GM21619 (cell line): ENCODE results near the gene CLP1.
"Not testable (repeated sequence)": the region's sequence is repeated elsewhere in the genome, so short reads cannot be mapped to it uniquely, and the experiment has no call there.

Experiments
- ATAC-seq: cut with Tn5 transposase; IDR thresholded peaks from one replicate; pipeline ENCODE4 v1.9.1; 2021; ENCODE audit not compliant: unreplicated experiment

The CLP1 gene

DNA sequence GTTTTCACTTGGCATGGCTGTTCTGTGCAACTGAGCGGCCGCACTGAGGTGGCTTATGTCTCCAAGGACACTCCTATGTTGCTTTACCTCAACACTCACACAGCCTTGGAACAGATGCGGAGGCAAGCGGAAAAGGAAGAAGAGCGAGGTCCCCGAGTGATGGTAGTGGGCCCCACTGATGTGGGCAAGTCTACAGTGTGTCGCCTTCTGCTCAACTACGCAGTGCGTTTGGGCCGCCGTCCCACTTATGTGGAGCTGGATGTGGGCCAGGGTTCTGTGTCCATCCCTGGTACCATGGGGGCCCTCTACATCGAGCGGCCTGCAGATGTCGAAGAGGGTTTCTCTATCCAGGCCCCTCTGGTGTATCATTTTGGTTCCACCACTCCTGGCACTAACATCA, 2.1 kb downstream of the CLP1 start:
- ATAC-seq: no peak

DNA sequence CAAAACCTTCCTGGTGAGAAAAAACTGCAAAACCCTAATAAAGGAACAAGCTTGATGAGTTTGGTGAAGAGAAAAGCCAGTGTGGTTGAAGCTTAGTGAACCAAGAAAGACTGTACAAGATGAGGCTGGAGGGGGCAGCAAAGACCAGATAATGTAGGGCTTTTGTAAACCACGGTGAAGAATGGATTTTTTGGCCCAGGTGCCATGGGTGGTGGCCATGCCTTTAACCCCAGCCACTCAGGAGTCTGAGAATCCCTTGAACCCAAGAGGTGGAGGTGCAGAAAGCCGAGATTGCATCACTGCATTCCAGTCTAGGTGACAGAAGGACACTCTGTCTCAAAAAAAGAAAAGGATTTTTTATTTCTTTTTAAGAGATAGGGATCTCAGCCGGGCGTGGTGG, 5.3 kb downstream of the CLP1 start:
- no peak for ATAC-seq

DNA sequence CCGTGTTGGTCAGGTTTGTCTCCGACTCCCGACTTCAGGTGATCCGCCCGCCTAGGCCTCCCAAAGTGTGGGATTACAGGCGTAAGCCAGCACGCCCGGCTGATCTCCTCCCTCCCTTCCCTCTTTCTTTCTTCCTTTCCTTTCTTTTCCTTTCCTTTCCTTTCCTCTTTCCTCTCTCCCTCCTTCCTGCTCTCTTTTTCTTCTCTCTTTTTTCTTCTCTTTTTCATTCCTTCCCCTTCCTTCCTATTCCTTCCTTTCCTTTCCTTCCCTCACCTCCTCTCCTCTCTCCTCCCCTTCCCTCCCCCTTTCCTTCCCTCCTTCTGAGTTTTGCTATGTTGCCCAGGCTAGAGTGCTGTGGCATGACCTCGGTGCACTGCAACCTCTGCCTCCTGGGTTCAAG, 6.4 kb downstream of the CLP1 start:
- no peak for ATAC-seq

DNA sequence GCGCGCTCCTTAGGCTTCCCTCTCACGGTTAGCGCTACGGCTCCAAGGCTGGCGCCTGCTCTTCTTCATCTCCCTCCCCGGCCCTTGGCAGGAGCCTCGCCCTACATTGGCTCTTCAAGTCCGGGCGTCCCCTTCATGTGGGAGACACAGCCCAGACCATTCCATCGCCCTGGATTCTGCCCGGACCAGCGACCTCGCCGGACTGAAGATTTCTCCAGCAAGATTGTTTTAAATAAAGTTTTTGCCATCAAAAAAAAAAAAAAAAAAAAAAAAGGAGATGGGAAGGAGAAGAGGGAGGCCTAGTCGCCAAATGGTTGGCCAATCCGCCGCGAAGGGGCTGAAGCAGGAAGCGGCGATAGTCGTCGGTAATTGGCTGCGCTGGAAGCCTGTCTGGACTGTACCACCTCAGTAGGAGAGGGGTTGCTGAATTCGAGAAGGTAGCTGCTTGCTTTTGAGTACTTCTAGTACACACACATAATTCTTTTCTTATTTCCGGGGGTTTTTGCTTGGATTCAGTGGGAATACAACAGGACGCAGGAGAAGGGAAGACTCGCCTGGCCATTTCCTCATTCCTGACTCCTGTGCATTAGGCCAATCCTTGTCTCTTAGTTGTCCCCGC, 9.7 kb downstream of the CLP1 start:
- ATAC-seq: peak; percentile 66

DNA sequence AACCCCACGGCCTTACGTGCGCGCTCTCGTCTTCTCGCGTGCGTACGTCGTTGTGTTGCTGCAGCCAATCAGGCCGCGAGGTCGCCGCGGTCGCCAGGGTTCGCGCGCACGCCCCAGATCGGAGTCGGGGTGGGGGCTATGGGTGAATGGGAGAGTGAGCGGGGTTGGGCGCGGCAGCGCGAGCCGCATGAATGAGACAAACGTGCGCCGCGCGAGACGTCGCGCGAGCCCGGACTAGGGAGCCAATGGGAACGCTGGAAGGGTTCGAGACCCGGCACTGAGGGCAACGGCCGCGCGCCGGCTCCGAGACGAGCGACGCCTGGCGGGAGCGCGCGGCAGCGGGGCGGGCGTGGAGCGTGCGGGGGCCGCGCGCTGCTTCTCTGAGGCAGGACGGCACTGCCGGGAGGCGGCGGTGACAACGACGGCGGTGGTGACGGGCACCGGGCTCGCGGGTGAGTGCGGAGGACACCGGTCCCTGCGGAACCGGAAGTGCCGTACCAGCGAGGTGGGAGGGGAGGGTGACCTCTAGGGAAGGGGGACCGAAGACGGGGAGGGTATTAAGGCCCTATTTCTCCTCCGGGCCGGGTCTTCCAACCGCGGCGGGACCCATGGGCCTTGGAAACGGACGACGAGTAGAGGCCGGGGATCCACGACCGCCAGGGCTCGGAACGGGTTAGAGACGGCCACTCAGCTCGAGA, 10.3 kb downstream of the CLP1 start, which contains the start of gene ZDHHC5:
ZDHHC5 (plus strand) TSS at position 379 of the 698 bp plus-strand sequence. CDS start 4,977 bp downstream, outside the sequence.
- peak; percentile 77 for ATAC-seq

DNA sequence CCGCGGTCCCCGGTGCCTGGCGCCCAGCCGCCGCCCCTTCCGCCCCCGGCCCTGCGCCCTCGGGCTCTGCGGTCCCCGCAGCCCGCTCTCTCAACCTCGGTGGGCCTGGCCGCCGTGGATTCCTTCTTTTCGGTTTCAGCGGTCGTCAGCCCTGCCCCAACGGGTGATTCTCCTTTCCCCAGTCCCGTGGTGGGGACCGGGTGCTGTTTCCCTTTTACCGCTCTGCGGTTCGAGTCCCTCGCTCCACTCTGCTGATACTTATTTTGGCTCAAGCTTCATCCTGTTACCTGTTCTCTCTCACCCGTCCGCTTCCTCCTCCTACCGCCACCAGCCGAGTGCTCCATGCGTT, 10.8 kb downstream of the CLP1 start:
- ATAC-seq: peak; percentile 8

DNA sequence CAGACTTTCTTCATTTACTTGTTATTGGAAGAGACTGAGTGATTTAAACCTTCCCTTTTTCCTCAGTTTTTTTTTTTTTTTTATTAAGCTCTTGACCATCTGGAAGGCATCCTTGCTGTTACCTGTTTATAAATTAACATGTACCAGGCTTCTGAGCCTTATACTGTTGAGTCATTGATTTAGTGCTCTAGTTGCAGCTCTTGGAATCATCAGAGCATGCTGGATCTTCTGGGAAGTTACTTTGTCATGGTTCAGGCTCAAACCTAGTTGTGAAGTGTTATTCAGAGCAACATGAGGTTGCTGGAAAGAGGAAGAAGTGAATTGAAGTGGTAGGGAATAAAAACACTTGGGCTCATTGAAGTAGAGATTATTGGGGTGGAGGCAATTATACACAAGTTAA, 16.7 kb downstream of the CLP1 start:
- ATAC-seq: no peak

DNA sequence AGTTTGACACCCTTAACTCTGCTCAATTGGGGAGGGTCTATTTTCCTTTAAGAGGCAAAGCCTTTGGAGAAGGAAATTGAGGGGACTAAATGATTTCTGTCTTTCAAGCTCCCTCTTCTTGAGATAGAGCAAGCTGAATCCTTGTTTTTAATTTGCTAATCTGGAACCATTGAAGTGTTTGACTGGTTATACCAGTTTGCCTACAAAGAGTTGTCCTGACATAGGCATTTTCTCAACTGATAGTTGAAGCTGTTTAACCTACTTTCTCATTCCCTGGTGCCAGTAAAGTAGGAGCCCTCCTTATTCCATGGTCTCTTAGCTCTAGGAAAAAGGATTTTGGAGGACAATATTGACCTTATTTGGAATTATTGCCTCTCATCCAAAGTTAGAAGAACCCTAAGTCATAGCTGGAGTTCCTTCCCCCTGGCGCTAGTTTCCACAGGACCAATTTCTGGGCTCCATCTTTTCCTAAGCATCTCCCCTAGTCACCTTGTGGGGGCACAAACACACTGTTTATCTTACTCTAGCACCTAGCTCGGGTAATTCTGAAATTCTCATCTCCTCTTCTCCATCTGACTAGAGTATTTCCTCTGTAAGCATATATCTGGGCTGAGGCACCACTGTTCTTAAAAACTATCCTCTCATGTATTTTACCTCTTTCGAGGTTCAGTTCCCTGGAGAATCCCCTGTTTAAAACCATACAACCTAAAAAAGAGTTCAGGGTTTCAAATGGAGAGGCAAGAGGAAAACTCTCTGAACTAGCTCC, 17.8 kb downstream of the CLP1 start:
- no peak for ATAC-seq

DNA sequence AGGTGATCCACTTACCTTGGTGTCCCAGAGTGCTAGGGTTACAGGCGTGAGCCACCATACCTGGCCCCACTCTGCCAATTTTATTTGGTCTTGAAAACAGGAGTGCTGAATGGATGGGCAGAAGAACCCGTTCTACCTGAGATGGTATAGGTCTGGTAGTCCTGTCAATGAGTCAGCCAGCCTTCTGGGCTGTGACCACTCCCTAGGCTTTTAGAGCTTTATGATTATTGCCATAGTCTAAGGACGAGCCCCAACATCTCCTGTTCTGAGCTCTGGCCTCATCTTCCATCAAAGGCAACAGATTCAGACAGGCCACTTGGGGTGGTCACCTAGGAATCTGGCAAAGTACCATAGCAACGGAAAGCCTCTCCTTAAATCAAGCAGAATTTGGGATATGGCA, 21.8 kb downstream of the CLP1 start:
- ATAC-seq: no peak

DNA sequence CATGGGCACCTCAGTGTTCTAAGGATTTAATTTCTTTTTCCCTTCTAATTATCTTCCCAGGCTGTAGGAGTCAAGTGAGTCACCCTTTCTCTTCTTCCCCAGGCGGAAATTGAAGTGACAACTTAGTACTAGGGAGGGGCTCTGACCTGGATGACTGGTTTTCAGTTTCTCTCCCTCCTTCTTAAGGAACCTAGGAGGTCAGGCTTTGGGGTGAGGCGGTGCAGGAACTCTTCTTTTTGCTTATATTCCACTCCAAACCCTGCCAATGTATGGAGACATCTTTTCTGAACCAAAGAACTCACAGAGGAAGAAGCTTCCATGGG, 23.0 kb downstream of the CLP1 start:
- peak; percentile 41 for ATAC-seq

DNA sequence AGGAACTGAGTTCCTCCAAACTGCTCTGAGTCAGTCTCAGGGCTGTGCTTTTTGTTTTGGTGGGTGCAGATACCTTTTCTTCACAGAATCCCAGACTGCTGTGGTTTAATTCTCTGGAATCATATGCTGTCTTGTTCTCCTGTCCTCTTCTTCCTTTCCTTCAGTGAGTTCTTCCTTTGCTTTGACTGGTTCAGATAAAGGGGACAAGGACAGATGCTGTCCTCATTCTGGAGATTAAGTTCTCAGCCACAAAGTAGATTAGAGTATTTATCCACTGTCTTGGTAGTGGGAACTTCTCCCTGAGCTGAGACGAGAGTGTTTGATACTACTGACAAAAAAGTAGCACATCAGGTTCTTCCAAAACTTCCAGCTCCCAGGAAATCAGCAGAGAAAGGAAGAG, 23.6 kb downstream of the CLP1 start:
- ATAC-seq: no peak

DNA sequence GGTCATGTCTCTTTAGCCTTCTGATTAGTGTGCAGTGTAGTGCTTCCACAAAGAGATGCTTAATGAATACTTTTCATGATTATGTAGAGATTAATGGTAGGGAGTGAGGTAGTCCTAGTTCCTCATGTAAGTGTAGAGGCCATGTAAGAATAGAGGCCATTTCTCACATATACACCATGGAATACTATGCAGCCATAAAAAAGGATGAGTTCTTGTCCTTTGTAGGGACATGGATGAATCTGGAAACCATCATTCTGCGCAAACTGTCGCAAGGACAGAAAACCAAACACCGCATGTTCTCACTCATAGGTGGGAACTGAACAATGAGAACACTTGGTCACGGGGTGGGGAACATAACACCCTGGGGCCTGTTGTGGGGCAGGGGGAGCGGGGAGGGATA, 32.9 kb downstream of the CLP1 start:
- ATAC-seq: not testable (repeated sequence)

DNA sequence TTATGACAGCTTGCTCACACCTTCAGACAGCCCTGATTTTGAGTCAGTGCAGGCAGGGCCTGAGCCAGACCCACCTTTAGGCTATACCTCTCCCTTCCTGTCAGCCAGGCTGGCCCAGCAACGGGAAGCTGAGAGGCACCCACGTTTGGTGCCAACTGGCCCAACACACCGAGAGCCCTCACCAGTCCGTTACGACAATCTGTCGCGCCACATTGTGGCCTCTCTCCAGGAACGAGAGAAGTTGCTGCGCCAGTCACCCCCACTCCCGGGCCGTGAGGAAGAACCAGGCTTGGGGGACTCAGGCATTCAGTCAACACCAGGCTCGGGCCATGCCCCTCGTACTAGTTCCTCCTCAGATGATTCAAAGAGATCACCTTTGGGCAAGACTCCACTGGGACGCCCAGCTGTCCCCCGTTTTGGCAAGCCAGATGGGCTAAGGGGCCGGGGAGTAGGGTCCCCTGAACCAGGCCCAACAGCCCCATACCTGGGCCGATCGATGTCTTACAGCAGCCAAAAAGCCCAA, 41.3 kb downstream of the CLP1 start:
- ATAC-seq: no peak

DNA sequence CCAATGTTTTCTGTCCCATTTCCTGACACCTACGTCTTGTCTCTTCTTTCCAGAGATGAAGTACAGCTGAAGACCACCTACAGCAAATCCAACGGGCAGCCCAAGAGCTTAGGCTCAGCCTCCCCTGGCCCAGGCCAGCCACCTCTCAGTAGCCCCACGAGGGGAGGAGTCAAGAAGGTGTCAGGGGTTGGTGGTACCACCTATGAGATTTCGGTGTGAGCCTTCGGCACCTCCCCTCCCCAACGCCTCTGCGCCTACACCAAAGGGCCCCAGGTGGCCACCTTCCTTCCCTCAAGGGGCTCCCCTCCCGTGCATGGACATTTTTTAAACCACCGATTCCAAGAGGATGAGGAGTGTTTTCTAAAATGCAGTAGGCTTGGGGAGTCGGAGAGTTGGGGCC, 42.3 kb downstream of the CLP1 start:
- no peak for ATAC-seq

DNA sequence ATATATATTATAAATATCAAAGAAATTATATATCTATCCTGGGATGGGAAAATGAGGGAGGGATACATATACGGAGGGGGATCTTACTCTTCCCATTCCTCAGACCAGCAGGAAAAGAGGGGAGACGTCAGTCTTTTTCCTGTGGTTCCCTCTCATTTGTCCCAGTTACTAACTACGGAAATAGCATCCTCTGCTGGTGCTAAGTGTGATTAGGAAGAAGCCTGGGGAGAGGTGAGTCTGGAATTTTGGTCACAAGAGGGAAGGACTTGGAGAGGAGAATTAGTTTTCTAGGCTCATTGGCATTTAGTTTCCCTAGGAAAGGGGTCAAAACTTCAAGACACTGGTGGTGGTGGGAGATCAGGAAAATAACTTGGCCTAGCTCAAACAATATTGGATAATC, 42.9 kb downstream of the CLP1 start:
- ATAC-seq: no peak

DNA sequence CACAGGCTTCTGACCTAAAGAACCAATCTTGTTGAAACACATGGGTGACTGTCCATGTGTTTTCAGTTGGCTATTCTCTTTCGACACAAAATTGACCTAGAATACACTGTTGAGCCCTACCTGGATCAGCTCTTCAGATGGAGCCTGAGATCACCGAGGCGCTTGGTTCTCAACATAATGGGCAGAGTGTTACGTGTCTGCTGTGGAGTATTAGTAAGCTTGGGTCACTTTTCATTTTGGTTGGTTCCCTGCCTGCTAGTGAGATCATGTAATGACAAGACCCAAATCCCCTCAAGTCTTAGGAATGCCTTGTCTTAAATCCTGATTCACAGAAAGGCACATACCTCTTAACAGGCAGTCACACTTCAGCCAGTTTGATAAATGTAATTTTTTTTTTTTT, 45.8 kb downstream of the CLP1 start:
- ATAC-seq: no peak

DNA sequence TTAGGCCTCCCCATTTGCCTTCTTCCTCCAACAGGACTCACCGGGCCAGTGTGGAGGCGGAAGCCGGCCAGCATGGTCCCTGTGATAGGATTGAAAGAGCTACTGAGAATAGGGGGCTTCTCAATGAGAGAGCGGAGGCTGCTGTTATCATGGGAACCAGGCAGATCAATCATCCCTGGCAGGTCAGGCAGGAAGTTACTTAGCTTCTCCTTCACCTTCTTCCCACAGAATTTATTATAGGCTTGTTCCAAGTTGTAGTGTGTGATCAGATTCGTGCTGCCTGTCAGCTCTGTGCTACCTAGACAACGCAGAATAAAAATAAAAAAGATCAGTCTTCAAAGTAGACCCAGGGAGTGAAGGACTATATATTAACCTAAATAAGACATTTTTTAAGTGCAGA, 47.4 kb downstream of the CLP1 start:
- no peak for ATAC-seq

DNA sequence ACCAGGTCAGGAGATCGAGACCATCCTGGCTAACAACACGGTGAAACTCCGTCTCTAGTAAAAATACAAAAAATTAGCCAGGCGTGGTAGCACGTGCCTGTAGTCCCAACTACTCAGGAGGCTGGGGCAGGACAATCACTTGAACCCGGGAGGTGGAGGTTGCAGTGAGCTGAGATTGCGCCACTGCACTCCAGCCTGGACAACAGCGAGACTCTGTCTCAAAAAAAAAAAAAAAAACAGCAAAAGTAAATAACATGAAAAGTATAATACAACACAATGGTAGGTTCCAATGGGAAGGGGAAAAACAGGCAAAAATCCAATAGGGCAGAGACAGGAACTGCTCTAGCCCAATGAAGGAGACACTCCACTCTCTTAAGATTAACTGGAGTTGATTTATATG, 47.9 kb downstream of the CLP1 start:
- ATAC-seq: not testable (repeated sequence)

DNA sequence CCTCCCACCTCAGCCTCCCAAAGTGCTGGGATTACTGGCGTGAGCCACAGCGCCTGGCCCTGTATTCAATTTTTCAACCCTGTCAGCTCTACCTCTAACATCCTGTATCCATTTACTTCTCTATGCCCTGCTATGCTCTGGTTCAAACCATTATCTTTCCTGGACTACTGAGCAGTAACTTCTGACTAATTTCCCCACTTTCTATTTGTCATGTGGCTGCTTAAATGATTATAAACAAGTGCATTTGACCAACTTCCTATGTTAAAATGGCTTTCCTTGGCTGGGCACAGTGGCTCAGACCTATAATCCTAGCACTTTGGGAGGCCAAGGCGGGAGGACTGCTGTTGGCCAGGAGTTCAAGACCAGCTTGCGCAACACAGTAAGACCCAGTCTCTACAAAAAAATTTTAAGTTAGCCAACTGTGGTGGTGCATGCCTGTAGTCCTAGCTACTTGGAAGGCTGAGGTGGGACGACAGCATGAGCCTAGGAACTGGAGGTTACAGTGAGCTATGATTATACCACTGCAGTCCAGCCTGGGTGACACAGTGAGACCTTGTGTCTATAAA, 52.3 kb downstream of the CLP1 start:
- ATAC-seq: no peak
